Chondrocyte (in vitro differentiated cells): Measurements from ENCODE around the gene GNA12. TPM values are rescaled to one million over a fixed set of nuclear protein-coding genes. Genes with fewer than 3 reads are reported as not detected.
"Not testable (repeated sequence)": the region's sequence is repeated elsewhere in the genome, so short reads cannot be mapped to it uniquely, and the experiment has no call there.

Experiments used
- DNase-seq: peaks from one replicate; pipeline ENCODE4 v3.0.0; 2021; ENCODE audit warnings: mixed read lengths, low spot score
- H3K27ac Mint-ChIP-seq: one replicate; pipeline ENCODE4 v1.8.0; 2021; ENCODE audit warnings: mild to moderate bottlenecking, moderate library complexity, mixed read lengths; ENCODE audit not compliant: unreplicated experiment
- H3K27me3 Mint-ChIP-seq: 2 replicates; pipeline ENCODE4 v1.8.0; 2021; ENCODE audit warnings: low read depth, mixed read lengths
- H3K36me3 Mint-ChIP-seq: 2 replicates; pipeline ENCODE4 v1.8.0; 2021; ENCODE audit warnings: low read depth, mixed read lengths
- H3K4me1 Mint-ChIP-seq: 2 replicates; pipeline ENCODE4 v1.8.0; 2021; ENCODE audit warnings: low read depth, mild to moderate bottlenecking, mixed read lengths
- H3K4me3 Mint-ChIP-seq: one replicate; pipeline ENCODE4 v1.8.0; 2021; ENCODE audit warnings: mild to moderate bottlenecking, moderate library complexity, mixed read lengths; ENCODE audit not compliant: unreplicated experiment
- H3K9me3 Mint-ChIP-seq: 2 replicates; pipeline ENCODE4 v1.8.0; 2021; ENCODE audit warnings: low read depth, mixed read lengths
- CTCF ChIP-seq: fragments of 200-600 bp; sonication (generic); IDR thresholded peaks from 2 replicates; pipeline ENCODE4 v1.5.0; 2021; ENCODE audit warnings: antibody characterized with exemption, mild to moderate bottlenecking, moderate library complexity
- total RNA-seq: library from RNA; stranded (reverse); gene quantifications from 3 replicates; pipeline ENCODE4 v1.2.1, GENCODE V29; 2021

Gene GNA12
- total RNA-seq, 1 donor from 2014 or later = 111 TPM

DNA sequence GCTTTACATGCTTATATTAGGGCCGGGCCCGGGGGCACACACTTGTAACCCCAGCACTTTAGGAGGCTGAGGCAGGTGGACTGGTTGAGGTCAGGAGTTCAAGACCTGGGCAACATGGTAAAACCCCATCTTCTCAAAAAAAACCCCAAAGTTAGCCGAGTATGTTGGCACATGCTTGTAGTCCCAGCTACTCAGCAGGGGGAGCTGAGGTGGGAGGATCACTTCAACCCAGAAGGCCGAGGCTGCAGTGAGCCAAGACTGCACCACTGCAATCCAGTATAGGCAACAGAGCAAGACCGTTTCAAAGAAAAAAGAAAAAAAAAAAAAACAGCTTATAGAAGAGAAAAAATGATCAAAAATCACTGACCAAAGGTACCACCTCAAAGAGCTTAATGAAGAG, 93.0 kb downstream of the GNA12 start:
- Mint-ChIP-seq H3K27ac (peak overlapping the region; percentile 85), H3K27me3 (no peaks in the 10 kb centered on the region), H3K36me3 (peaks cover 13% of the 10 kb centered on the region), H3K4me1 (peaks cover 49% of the 10 kb centered on the region), H3K4me3 (no peak overlapping the region), H3K9me3 (peaks cover 9% of the 10 kb centered on the region)
- no peak for TF ChIP-seq CTCF
- DNase-seq = no peak

DNA sequence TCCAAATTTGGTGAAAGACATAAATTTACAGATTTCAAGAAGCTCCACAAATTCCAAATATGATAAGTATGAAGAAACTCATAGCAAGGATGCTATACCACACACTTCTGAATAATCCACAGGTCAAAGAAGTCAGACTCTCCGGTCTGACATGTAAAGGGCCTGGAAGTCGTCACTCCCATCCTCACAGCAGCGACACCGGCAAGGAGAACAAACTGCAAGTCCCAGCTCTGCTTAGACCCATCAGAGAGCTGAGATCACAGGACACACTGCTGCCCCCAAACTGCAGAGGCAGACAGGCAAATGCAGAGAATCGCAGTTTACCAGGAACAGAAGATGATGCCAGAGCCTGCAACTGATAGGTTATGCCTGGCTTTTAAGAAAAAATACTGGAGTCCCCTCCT, 94.1 kb downstream of the GNA12 start:
- H3K36me3 Mint-ChIP-seq = peaks cover 12% of the 10 kb centered on the region
- H3K27me3 Mint-ChIP-seq = no peaks in the 10 kb centered on the region
- peak overlapping the region; percentile 85 for H3K27ac Mint-ChIP-seq
- H3K9me3 Mint-ChIP-seq = peaks cover 12% of the 10 kb centered on the region
- no peak overlapping the region for H3K4me3 Mint-ChIP-seq
- peaks cover 39% of the 10 kb centered on the region for H3K4me1 Mint-ChIP-seq
- no peak for DNase-seq
- peak; percentile 25 for TF ChIP-seq CTCF

DNA sequence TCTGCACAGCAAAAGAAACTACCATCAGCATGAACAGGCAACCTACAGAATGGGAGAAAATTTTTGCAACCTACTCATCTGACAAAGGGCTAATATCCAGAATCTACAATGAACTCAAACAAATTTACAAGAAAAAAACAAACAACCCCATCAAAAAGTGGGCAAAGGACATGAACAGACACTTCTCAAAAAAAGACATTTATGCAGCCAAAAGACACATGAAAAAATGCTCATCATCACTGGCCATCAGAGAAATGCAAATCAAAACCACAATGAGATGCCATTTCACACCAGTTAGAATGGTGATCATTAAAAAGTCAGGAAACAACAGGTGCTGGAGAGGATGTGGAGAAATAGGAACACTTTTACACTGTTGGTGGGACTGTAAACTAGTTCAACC, 95.4 kb downstream of the GNA12 start:
- H3K9me3 Mint-ChIP-seq = peaks cover 16% of the 10 kb centered on the region
- H3K27me3 Mint-ChIP-seq, H3K27ac Mint-ChIP-seq, H3K4me3 Mint-ChIP-seq, DNase-seq: not testable (repeated sequence)
- H3K36me3 Mint-ChIP-seq = peaks cover 12% of the 10 kb centered on the region
- H3K4me1 Mint-ChIP-seq = peaks cover 31% of the 10 kb centered on the region

DNA sequence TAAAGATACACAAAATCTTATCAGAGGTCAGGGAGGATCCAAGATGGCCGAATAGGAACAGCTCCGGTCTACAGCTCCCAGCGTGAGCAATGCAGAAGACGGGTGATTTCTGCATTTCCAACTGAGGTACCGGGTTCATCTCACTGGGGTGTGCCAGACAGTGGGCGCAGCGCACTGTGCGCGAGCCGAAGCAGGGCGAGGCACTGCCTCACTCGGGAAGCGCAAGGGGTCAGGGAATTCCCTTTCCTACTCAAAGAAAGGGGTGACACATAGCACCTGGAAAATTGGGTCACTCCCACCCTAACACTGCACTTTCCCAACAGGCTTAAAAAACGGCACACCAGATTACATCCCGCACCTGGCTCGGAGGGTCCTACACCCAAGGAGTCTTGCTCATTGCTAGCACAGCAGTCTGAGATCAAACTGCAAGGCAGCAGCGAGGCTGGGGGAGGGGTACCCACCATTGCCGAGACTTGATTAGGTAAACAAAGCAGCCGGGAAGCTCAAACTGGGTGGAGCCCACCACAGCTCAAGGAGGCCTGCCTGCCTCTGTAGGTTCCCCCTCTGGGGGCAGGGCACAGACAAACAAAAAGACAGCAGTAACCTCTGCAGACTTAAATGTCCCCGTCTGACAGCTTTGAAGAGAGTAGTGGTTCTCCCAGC, 100.5 kb downstream of the GNA12 start:
- peak; percentile 44 for DNase-seq
- H3K36me3 Mint-ChIP-seq = peaks cover 17% of the 10 kb centered on the region
- not testable (repeated sequence) for H3K4me3 Mint-ChIP-seq, H3K4me1 Mint-ChIP-seq, H3K27ac Mint-ChIP-seq, H3K27me3 Mint-ChIP-seq
- H3K9me3 Mint-ChIP-seq = peaks cover 16% of the 10 kb centered on the region

- peaks cover 6% of the 10 kb centered on the region for H3K36me3 Mint-ChIP-seq
- no peak overlapping the region for H3K4me3 Mint-ChIP-seq
- TF ChIP-seq CTCF = no peak
- peaks cover 10% of the 10 kb centered on the region for H3K4me1 Mint-ChIP-seq
- no peak overlapping the region for H3K27ac Mint-ChIP-seq
- H3K9me3 Mint-ChIP-seq = no peaks in the 10 kb centered on the region
- peak; percentile 87 for DNase-seq
- H3K27me3 Mint-ChIP-seq = no peaks in the 10 kb centered on the region
Observed at GRCh38 chr7:2738766-2739549, 105.2 kb downstream of the GNA12 start.

GRCh38 chr7:2737771-2738540, 106.2 kb downstream of the GNA12 start:
- H3K4me1 Mint-ChIP-seq = peaks cover 20% of the 10 kb centered on the region
- no peak overlapping the region for H3K4me3 Mint-ChIP-seq
- peaks cover 12% of the 10 kb centered on the region for H3K36me3 Mint-ChIP-seq
- peak overlapping the region; percentile 64 for H3K27ac Mint-ChIP-seq
- no peak for TF ChIP-seq CTCF
- peaks cover 2% of the 10 kb centered on the region for H3K9me3 Mint-ChIP-seq
- H3K27me3 Mint-ChIP-seq = no peaks in the 10 kb centered on the region
- DNase-seq = peak; percentile 32

GRCh38 chr7:2737005-2737743, 106.9 kb downstream of the GNA12 start:
- H3K27ac Mint-ChIP-seq, H3K9me3 Mint-ChIP-seq, H3K27me3 Mint-ChIP-seq, H3K4me3 Mint-ChIP-seq: not testable (repeated sequence)
- Mint-ChIP-seq H3K4me1 (peaks cover 27% of the 10 kb centered on the region), H3K36me3 (peaks cover 16% of the 10 kb centered on the region)
- DNase-seq = peak; percentile 30
